ENCODE measurements around the gene GLMN.
A peak's percentile ranks its signal among the peaks of the same experiment; 100 is the strongest.

GLMN gene

GRCh38 chr1:92314024-92314423 lies 15.2 kb upstream of the GLMN start:
- TF ChIP-seq, protein P1, sequence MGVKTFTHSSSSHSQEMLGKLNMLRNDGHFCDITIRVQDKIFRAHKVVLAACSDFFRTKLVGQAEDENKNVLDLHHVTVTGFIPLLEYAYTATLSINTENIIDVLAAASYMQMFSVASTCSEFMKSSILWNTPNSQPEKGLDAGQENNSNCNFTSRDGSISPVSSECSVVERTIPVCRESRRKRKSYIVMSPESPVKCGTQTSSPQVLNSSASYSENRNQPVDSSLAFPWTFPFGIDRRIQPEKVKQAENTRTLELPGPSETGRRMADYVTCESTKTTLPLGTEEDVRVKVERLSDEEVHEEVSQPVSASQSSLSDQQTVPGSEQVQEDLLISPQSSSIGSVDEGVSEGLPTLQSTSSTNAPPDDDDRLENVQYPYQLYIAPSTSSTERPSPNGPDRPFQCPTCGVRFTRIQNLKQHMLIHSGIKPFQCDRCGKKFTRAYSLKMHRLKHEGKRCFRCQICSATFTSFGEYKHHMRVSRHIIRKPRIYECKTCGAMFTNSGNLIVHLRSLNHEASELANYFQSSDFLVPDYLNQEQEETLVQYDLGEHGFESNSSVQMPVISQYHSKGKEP (tag by site-specific recombination; IDR thresholded peaks at IDR 0.05), result no peak
- TF ChIP-seq YY2 (tag by site-specific recombination; IDR thresholded peaks at IDR 0.05) (no peak), FEZF1 (tag by site-specific recombination; IDR thresholded peaks at IDR 0.05) (no peak), GLIS2 (tag by site-specific recombination; IDR thresholded peaks at IDR 0.05) (no peak)
- ChIA-PET POLR2A (no interaction called here), CTCF (interaction anchor here (0.6 kb wide), 1 partner anchor 298 kb away, joined by 3 read pairs; no protein-coding TSS in a partner anchor)
- H3K4me3 ChIP-seq (ENCODE audit: low read depth, low read length), result no peak overlapping the region
- no peak overlapping the region for H3K27ac ChIP-seq (ENCODE audit: extremely low read depth, low read depth, low read length)
- H3K9me3 ChIP-seq (ENCODE audit: control insufficient read depth, insufficient read depth, low read depth, low read length), result no peaks in the 10 kb centered on the region
- peaks cover 20 to 46% of the 10 kb centered on the region in 2 experiments; a peak in 2 of 3 replicates for H3K36me3 ChIP-seq (ENCODE audit: control insufficient read depth in 2 of 2, insufficient read depth in 1 of 2, low read length in 2 of 2)
- no peaks in the 10 kb centered on the region for H3K4me1 ChIP-seq (ENCODE audit: control insufficient read depth, insufficient read depth, low read length)

DNA sequence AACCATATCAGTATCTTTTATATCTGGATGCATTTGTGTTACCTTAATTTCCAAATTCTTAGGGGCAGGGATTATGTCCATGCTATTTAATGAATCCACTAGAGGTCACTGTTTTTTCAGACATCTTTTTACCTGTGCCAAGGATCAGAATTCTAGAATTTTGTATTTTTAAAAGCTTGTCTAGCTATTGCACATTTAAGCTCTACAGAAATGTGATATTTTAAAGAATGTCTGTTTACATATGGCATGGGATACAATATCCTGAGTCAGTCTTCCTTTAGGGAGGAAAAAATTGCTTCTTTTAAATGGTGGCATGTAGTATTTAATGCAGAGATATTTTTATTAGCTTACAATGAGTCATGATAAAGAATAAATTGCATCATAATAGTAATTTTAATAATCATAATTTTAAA lies 11.4 kb upstream of the GLMN start:
- POLR2A ChIA-PET, result interaction anchor here (0.8 kb wide), 1 partner anchor 287 kb away, joined by 3 read pairs; no protein-coding TSS in a partner anchor
- H3K9me3 ChIP-seq (ENCODE audit: control insufficient read depth, insufficient read depth, low read depth, low read length), result no peaks in the 10 kb centered on the region
- H3K4me1 ChIP-seq (ENCODE audit: control insufficient read depth, insufficient read depth, low read length), result no peaks in the 10 kb centered on the region
- no peak overlapping the region for H3K27ac ChIP-seq (ENCODE audit: extremely low read depth, low read depth, low read length)
- H3K36me3 ChIP-seq (ENCODE audit: control insufficient read depth in 2 of 2, insufficient read depth in 1 of 2, low read length in 2 of 2), result peaks cover 50 to 73% of the 10 kb centered on the region in 2 experiments
- H3K4me3 ChIP-seq (ENCODE audit: low read depth, low read length), result no peak overlapping the region
- CTCF ChIA-PET, result interaction anchor here (0.6 to 2.2 kb wide), 29 partner anchors 9 to 809 kb away, joined by 3 to 11 read pairs (median 3); partner anchors contain the start of genes GLMN, RPAP2 and RPL5
- TF ChIP-seq MZF1 (tag by site-specific recombination; IDR thresholded peaks at IDR 0.05; ENCODE audit: borderline replicate concordance), result no peak
- no peak for TF ChIP-seq ZEB2 (tag by site-specific recombination; IDR thresholded peaks at IDR 0.05)
- peak; percentile 63 for TF ChIP-seq ZNF654 (tag by site-specific recombination; IDR thresholded peaks at IDR 0.05; ENCODE audit: low read depth)

GRCh38 chr1:92307980-92308379 lies 9.2 kb upstream of the GLMN start:
- peaks cover 61 to 80% of the 10 kb centered on the region in 2 experiments for H3K36me3 ChIP-seq (ENCODE audit: control insufficient read depth in 2 of 2, insufficient read depth in 1 of 2, low read length in 2 of 2)
- H3K27ac ChIP-seq (ENCODE audit: extremely low read depth, low read depth, low read length), result no peak overlapping the region
- POLR2A ChIA-PET, result interaction anchor here (0.6 to 1.2 kb wide), 4 partner anchors 10 to 537 kb away, joined by 3 to 4 read pairs (median 4); no protein-coding TSS in a partner anchor
- no peak overlapping the region for H3K4me3 ChIP-seq (ENCODE audit: low read depth, low read length)
- no peaks in the 10 kb centered on the region for H3K9me3 ChIP-seq (ENCODE audit: control insufficient read depth, insufficient read depth, low read depth, low read length)
- TF ChIP-seq PRDM1 (tag by site-specific recombination; IDR thresholded peaks at IDR 0.05) (no peak), GLI4 (tag by site-specific recombination; IDR thresholded peaks at IDR 0.05) (no peak), KLF1 (tag by site-specific recombination; IDR thresholded peaks at IDR 0.05) (no peak), ZNF560 (tag by site-specific recombination; IDR thresholded peaks at IDR 0.05; ENCODE audit: borderline replicate concordance) (no peak), ZFHX2 (tag by site-specific recombination; conservative IDR thresholded peaks at IDR 0.05) (no peak)
- CTCF ChIA-PET, result interaction anchor here (1.8 kb wide), 1 partner anchor 311 kb away, joined by 4 read pairs; no protein-coding TSS in a partner anchor
- H3K4me1 ChIP-seq (ENCODE audit: control insufficient read depth, insufficient read depth, low read length), result no peaks in the 10 kb centered on the region

- Histone ChIP-seq H3K4me3 (ENCODE audit: low read depth, low read length) (no peak overlapping the region), H3K4me1 (ENCODE audit: control insufficient read depth, insufficient read depth, low read length) (no peaks in the 10 kb centered on the region), H3K36me3 (ENCODE audit: control insufficient read depth in 2 of 2, insufficient read depth in 1 of 2, low read length in 2 of 2) (peaks cover 48 to 71% of the 10 kb centered on the region in 2 experiments), H3K27ac (ENCODE audit: extremely low read depth, low read depth, low read length) (no peak overlapping the region), H3K9me3 (ENCODE audit: control insufficient read depth, insufficient read depth, low read depth, low read length) (no peaks in the 10 kb centered on the region)
- ChIA-PET CTCF (interaction anchor here (0.6 kb wide), 1 partner anchor 292 kb away, joined by 3 read pairs; no protein-coding TSS in a partner anchor), POLR2A (no interaction called here)
- TF ChIP-seq ZNF549 (tag by site-specific recombination; IDR thresholded peaks at IDR 0.05) (no peak), ZNF366 (tag by site-specific recombination; conservative IDR thresholded peaks at IDR 0.05) (no peak), ZNF548 (tag by site-specific recombination; IDR thresholded peaks at IDR 0.05) (no peak), ZEB2 (tag by site-specific recombination; IDR thresholded peaks at IDR 0.05) (no peak), ZNF704 (tag by site-specific recombination; IDR thresholded peaks at IDR 0.05) (no peak), ZNF777 (tag by site-specific recombination; IDR thresholded peaks at IDR 0.05; ENCODE audit: borderline replicate concordance) (no peak), ZNF175 (tag by site-specific recombination; IDR thresholded peaks at IDR 0.05) (no peak), ZNF24 (tag by site-specific recombination; IDR thresholded peaks at IDR 0.05) (no peak), BCL11A (tag by site-specific recombination; IDR thresholded peaks at IDR 0.05; ENCODE audit: low read depth) (no peak), ZNF391 (tag by site-specific recombination; IDR thresholded peaks at IDR 0.05; ENCODE audit: borderline replicate concordance, low read depth) (no peak), ZFP37 (tag by site-specific recombination; IDR thresholded peaks at IDR 0.05) (no peak), FEZF1 (tag by site-specific recombination; IDR thresholded peaks at IDR 0.05) (no peak)
- TF ChIP-seq, protein P2, sequence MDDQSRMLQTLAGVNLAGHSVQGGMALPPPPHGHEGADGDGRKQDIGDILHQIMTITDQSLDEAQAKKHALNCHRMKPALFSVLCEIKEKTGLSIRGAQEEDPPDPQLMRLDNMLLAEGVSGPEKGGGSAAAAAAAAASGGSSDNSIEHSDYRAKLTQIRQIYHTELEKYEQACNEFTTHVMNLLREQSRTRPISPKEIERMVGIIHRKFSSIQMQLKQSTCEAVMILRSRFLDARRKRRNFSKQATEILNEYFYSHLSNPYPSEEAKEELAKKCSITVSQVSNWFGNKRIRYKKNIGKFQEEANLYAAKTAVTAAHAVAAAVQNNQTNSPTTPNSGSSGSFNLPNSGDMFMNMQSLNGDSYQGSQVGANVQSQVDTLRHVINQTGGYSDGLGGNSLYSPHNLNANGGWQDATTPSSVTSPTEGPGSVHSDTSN (CRISPR knock-in tag; IDR thresholded peaks at IDR 0.05), result no peak
These were observed 7.2 kb upstream of the GLMN start for GRCh38 chr1:92306020-92306419.

All from HEK293 (cell line).